HG03095 (cell line): ENCODE data around the gene COLEC12.

Source experiments
- ATAC-seq: cut with Tn5 transposase; IDR thresholded peaks from one replicate; pipeline ENCODE4 v1.9.1; 2021; ENCODE audit warnings: moderate library complexity; ENCODE audit not compliant: unreplicated experiment

The COLEC12 gene

DNA sequence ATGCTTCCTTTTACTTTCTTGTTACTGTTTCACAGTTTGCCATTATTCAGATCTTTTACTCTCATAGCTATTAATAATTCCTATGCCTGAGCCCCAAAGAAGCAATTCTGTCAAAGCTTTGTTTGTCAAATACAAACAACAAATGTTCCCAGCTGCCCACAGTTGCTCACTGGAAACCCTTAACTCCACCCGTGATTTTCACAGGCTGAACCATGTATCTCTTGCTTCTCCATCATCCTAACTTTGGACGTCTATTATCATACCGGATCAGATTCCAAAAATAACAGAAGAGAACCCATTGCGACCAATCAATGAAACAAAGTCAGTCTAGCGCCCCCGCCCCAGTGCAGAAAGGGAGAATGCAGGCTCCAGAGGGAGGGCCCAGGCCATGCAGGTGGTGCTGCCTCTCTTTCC is 24.2 kb downstream of the COLEC12 start:
- no peak for ATAC-seq

DNA sequence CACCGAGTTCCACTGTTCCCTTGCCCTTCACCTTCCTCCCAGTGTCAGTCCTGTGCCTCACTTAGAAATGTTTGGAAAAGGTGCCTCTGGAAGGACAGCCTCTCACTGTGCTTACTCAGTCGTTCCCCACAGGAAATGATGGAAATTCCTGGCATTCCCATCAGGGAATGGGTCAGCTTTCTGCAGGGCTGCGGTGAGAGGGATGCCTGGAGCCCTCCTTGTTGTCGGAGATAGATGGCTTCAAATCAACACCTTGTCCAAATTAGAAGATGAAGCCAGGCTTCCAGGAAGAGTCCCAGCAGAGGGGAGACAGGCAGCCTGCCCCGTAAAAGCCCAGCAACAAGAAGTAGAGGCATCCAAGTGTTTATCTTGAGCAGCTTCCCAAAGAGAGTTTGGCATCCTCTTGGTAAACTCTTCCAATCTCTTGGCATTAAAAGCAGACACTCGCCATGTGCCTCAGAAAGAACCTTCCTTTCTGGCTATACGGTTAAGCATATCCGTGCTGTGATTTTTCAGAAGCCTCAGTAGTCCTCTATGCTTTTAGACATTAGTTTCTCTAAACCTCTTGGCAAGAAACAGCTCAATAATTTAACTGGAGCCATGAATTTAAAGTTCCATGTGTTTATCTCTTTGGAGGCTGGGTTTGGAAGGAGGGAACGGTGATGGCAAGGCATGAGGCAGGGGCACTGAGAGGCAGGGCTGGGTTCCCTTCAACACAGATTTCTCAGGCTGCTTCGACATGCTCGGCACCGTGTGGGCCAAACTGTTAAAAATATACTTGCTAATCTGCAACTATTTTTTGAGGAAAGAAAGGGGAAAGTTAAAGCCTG is 25.1 kb downstream of the COLEC12 start:
- ATAC-seq = no peak

DNA sequence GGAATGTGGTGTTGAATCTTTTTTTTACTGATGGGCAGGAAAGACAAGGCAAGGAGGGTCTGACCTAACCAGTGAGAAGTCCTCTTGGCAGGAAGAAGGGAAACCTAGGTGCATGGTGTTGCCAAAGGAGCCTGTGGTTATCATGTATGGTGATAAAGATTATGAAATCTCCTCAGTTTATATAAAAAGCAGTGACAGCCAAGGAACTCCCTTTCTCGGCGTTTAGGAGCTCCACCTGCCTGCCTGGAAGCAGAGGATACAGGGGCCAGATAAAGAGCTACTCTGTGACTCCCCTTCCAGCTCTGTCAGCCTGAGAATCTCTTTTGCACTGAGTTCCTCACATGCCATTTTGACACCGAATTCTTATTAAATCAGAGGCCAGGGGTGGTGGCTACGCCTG is 26.1 kb downstream of the COLEC12 start:
- no peak for ATAC-seq

DNA sequence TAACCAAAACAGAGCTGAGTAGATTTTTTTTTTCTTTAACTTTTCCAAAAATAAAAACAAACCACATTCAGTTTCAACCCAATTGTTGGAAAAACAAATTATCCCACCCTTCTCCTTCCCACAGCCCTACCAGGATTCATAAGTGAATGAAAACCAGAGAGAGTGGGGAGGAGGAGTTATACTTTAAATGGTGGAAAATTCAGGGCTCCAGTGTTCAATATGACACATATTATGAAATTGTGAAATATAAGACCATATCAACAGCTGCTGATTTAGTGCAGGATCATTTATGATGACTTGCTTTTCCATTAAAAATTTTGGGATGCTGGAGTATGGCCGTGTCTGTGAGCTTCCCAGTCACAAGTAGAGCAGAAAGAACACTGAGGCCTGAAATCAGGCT is 26.7 kb downstream of the COLEC12 start:
- ATAC-seq = no peak

DNA sequence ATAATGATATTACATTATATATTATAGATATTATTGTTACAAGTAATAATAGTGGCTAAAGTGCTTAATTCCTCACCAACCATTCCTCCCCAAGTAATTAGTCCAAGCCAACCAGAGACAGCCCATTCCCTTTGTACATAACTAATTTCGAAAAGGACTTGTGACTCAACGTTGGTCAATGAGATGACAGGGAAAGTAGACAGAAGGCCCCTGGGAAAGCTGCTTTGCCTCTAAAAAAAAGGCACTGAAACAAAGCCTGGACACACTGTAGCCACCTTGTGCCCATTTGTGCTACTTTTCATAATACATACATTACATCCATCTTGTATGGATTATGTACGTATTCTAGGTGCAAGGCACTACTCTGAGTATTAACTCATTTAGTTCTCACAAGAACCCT is 28.8 kb downstream of the COLEC12 start:
- no peak for ATAC-seq

DNA sequence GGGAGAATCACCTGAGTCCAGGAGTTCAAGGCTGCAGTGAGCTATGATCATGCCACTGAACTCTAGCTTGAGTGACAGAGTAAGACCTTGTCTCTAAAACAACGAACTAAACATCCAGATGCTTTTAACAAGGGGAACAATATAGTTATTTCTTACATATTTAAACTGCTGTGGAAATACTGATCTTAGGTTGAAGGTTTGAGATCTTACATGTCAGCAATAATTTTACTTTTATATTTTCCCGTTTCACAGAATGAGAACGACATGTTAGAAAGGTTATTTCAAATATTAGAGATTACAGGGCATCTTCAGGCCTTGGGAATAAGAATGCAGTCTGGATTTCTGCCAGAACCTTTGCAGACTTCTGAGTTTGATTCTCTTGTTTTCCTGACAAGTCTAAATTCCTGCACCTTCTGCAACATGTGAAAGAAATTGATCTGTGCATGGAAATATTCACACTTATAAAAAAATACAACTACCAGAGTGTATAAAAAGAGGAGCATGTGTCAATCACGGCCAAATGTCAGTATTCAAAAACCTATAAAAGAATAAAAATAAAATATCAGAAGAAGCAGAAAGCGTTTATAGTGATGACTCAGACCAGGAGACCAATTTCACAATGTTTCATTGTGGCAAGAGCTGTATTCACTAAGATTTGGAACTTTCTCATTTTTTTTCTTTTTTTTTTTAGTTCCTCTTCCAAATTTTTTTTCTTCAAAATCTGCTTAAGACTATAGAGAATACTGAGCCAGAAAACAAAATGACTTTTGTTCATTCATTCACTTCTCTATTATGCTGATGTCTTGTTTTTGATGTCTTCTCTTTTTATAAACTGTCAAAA is 29.6 kb downstream of the COLEC12 start:
- no peak for ATAC-seq

DNA sequence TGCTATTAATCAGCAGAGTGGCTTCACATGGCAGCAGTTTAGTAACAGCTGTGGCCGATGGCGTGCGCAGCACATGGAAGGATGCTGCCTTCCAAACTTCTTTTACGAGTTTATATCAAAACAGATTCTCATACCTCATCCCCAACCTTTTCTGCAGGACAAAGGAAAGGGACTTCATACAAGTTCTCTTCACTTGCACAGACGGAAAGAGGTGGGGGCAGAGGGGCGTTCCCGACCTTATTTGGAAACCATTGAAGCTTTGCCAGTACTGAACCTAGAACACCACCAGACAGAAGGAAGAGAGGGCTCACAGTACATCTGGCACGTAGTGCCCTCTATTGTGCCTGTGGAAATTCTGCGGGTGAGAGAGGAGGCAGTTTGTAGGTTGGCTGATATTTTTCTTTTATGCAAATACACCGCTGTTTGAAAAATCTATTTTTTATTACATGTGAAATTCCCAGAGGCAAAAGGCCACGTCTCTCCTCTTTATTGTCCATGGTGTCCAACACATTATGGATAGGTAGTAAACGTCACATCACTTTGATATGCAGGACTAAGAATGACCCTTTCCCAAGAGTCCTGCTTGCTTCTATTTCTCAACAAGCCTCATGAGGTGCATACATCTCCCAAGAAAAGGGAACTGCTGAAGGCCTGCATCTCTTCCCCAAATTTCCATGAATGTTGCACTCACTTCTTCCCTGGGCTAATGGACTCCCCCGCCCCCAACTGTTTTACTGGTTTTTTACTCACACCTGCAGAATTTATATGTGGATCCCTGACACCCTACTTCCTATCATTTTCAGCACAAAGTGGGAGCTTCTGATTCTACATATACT is 31.3 kb downstream of the COLEC12 start:
- ATAC-seq = no peak

DNA sequence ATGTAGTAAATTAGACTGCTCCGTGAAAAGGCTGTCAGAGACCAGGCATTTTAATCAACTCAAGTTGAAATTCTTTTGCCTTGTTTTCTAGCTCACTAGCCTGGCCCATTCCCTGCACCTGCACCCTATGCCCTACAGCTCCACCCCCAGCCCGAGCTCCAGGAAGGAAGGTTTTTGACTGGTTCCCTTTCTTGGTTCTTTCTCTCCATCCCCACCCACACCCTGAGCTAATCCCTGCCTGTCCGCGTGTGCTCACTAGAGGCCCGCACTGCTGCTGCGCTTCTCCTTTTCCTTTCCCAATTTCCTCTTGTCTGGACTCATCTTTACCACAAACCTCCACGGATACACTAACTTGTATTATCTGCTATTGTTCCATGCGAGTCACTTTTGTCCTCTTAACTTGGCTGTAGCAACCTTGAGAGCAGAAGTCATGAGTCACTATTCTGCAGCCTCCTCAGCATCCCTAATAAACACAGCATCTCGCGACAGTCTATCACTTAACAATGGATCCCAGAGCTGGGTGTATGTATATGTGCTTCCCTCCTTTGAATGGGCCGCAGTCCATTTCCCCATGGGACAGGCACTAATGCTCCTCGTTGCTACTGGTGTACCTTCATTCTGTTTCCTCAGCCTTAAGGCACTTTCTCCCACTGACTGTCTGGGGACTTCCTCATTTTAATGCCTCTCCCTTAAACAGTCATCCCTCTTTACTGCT is 36.5 kb downstream of the COLEC12 start:
- ATAC-seq = no peak

DNA sequence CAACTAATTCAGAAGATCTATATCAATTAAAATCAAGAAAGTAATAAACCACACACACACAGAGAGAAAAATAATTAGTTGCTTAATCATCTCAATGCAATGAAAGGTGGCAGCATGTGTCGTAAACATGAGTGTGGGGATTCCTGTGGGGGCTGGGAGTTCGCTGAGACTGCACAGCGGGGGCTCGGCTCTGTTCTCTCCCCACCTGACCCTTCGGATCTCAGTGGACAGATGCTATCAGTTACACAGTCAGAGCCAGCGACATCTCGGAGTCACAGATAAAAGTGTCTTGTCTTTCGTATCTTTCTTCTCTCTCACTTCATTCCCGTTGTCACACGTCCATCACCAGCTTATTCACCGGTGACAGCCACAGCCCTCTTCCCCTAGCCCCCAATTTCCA is 37.1 kb downstream of the COLEC12 start:
- ATAC-seq = no peak

DNA sequence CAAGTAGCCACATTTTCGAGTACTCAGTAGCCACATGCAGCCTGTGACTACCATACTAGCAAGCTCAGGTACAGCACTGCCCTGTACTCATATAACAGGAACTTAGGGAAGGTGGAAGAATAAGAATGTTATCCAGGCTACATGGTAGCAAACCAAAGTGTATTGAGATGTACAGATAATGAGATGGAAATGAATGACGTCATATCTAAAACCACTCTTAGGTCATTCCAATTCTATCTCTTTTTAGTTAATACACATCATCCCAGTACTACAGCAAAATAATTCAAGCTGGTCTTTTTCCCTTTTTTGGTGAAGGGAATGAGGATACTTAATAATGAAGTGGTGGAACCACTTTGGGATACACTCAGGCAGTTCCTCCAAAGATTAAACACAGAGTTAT is 38.7 kb downstream of the COLEC12 start:
- ATAC-seq = no peak

DNA sequence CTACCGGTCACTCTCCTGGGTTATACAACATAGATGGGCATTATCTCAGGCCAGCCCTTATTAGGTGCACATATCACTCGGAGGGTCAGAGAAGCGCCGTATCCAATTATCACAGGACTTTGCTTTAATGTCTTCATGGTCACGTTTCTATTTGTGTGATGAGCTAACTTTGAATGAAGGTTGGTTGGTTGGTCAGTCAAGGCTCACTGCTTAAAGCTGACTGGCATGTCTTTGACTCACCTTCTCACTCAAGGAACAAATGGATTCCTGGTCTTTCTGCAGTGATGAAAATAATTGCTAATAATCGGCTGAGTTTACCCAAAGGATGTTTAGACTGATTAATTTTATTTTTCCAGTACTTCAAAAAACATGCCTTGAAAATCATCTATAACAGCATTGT is 39.7 kb downstream of the COLEC12 start:
- ATAC-seq = no peak

DNA sequence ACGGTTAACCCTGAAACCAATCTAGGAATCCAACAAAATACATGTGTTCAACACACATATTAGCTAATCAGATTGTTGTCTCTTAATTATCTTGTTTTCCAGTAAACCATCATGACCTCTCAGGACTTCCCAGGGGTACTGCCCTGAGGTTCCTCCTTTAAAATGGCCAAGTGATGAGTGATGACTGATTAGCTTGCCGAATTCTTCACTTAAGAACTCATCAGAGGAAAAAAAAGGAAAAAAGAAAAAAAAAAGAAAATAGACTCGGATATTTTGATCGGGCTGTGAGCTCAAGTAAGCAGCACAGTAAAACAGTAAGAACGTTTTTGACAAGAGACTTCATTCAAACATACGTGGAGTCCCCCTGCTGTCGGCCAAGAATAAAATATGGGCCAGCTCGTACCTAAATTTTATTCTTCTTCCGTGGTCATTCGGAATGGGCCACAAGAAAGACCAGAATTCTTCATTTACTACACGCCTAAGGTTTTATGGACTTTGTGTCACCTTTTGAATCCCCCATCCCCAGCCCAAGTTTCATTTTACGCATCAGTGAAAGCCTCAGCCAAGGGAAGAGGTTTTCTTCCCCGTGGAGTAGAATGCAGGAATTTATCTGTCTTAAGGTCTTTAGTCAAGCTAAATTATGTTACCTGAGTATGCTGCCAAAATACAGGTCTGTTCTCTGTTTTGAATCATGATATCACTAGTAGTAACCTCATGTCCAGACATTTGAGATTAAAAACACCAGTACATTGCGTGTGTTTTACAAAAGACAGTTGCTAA is 40.5 kb downstream of the COLEC12 start:
- ATAC-seq = no peak

DNA sequence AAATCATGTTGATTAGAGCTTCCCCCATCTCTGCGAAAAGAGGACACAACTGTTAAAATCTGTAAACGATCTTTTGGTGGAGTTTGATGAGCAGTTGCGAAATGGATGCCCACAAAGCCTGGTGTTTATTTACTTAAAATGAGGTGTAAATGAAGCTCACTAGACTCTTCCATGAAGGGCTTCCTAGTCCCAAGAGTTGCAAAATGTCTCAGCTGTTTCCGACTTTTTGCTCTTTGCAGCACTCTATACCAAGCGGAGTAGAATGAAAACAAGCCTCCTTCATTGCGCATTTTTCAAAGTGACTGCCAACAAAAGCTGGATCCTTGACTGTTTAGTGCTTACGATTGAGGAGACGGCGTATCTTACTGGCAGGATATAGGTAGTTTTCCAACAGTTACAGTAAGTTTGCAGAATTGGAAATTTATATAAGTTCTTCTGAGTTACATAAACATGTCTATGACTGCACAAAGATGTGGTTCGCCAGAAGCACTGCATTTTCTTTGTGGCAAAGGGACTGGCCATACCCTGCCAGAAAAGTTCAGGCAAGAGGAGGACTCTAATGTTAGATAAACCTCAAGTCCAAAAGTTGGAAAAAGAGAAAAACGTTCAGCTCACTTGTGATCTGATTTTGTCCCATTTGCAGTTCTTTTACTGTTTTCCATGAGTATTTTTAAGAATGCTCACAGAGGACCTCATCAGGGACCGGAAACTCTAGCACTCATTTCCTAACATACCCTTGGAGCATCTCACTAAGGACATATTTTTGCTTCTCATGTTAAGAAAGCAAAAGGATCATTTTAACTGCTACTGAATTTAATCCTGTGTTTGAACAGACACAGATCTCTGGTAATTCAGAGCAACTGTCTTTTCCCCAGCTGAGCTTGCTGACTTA is 42.7 kb downstream of the COLEC12 start:
- ATAC-seq = no peak

DNA sequence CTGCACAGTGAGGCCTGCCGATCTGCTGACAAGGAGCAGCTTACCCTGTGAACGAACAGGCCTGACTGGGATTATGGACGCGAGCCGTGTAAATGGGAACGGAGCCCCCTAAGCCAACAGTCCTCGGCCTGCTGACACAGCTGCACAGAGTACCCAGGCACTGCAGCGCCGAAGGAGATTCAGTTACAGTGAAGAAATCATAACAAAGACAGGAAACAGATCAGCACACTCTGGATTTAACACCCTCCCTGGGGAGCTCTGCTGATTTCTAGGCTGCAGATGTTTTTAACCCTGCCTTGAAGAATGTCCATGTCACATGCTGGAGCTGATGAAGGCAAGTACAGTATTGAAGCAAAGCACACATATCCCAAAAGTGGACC is 43.4 kb downstream of the COLEC12 start:
- no peak for ATAC-seq

DNA sequence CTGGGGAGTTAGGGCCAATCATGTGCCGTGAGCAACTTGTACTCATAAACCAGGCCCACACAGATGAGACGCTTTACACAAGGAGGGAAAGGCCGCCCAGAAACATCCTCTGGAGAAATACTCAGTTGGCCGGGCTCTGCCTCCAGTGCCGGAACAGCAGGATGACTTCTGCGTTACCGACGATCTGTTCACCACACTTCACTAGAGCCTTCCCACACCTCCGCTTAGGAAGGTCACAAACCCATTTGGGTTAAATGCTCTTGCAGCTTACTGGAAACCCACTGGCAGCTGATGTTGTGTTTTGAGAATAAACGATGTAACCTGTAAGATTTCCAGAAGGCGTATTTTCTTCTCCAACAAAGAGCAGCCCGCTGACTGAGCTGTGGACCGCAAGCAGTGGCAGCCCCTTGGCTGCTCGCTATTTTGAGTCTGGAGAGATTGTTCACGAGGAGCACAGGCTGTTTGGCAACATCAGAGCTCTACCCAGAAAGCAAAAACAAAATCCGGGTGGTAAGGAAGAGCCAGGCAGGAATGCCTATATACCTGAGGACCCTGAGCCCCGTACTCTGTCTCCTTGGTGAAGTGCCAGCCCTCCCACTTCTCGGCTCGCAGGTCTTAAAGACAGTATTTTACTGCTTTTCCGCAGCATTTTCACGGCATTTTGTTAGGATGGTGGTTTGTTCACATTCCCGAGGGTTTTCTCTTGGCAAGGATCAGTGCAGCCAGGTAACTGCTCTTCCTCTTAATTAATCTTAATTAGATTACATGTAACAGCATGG is 44.0 kb downstream of the COLEC12 start:
- no peak for ATAC-seq

DNA sequence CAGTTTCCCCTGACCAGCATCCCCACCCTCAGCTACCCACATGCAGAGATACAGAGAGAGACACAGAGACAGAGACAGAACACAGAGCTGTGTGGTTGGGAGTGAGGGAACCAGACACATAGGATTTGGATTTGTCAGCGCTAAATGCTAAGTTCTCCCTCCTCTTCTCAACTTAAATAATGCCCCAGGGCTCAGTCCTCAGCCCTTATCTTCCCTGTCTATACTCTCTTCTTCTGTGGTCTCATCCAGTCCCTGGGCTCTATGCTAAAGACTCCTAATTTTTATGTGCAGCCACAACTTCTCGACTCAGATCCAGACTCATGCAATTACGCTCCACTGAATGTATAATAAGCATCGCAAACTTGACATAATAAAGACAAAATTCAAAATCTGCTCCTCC is 47.1 kb downstream of the COLEC12 start:
- ATAC-seq = no peak

DNA sequence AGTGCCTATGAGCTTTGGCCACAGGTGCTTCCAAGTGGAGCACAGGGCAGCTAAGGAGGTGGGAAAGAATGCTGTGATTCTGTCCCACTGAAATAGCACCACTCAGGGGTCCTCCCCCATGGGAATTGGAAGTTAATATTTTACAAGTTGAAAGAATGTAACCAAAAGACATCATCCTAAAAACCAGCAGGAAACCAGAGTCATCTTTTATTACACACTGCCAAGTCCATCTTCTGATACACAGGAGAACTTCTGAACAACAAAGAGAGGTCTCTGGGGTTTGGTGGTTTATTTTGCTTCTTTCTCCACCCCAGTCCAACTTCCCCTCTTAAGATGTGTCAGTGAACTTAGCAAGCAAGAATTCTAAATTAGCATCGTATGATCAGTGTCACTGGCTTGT is 47.7 kb downstream of the COLEC12 start:
- ATAC-seq = no peak

DNA sequence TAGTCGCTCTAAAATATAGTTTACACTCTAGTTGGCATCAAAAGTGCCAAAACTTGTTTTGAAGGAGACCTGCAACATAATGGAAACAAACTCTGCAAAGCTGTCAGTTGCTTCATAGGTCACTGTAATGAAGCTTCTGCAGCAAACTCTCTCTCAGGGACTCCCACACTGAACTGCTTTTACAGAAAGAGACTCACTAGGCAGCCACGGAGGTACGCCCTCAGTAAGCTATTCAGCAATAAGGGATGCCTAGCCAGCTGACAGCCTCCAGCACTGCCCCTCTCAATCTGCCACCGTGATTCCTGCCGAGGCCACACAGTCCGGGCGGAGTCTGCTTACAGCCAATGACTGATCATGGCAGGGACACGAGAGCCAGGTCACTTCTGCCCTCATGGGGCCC is 51.1 kb downstream of the COLEC12 start:
- no peak for ATAC-seq
